ENCODE results near the gene BANP. TPM values are rescaled to one million over a fixed set of nuclear protein-coding genes. Genes with fewer than 3 reads are reported as not detected.

The BANP gene
- total and polyA plus RNA-seq, 2 of the 8 experiments (the other 6 are each of a cell fraction or from before 2014, with no cell fraction given): 25.8 to 39.8 TPM

GRCh38 chr16:87948735-87949070 lies 2.5 kb upstream of the BANP start:
- Histone ChIP-seq H4K20me1 (replicated peaks in 1 of 2; ENCODE audit: control insufficient read depth in 1 of 2, insufficient read depth in 2 of 2, low read length in 2 of 2) (no peaks in the 10 kb centered on the region), H3K9me3 (ENCODE audit: insufficient read depth in 2 of 2, low read depth in 1 of 2, low read length in 1 of 2) (no peaks in the 10 kb centered on the region), H3K4ac (replicated peaks; ENCODE audit: insufficient read length, low read depth, low read length) (no peak overlapping the region), H3K4me3 (ENCODE audit: extremely low read depth in 1 of 4, insufficient read depth in 2 of 4, low read depth in 3 of 4, low read length in 4 of 4) (no peak overlapping the region), H3K56ac (replicated peaks; ENCODE audit: insufficient read length, low read depth, low read length) (no peak overlapping the region), H3K27me3 (replicated peaks in 1 of 4; ENCODE audit: control insufficient read depth in 3 of 4, extremely low read depth in 1 of 4, insufficient read depth in 3 of 4, low read length in 3 of 4) (no peaks in the 10 kb centered on the region), H3K36me3 (ENCODE audit: control insufficient read depth in 2 of 4, insufficient read depth in 4 of 4, low read length in 3 of 4) (peaks cover 0 to 5% (median 0%) of the 10 kb centered on the region in 4 experiments; a peak in 2 of 8 replicates), H3K79me2 (ENCODE audit: control insufficient read depth in 1 of 2, insufficient read depth in 2 of 2, low read length in 2 of 2) (peaks cover 7 to 20% of the 10 kb centered on the region in 2 experiments), H2BK12ac (ENCODE audit: low read depth, low read length) (no peak overlapping the region), H2BK20ac (ENCODE audit: low read length) (no peak overlapping the region), H2AK5ac (ENCODE audit: low read depth, low read length) (no peak overlapping the region), H3K4me1 (replicated peaks in 1 of 4; ENCODE audit: control insufficient read depth in 3 of 4, insufficient read depth in 4 of 4, low read length in 3 of 4) (peaks cover 6 to 20% (median 11%) of the 10 kb centered on the region in 4 experiments), H4K5ac (ENCODE audit: insufficient read length, low read depth, low read length) (no peak overlapping the region), H3K27ac (ENCODE audit: low read depth, low read length) (no peak overlapping the region), H3K18ac (ENCODE audit: extremely low read depth, low read length) (no peak overlapping the region), H3K14ac (ENCODE audit: insufficient read length) (no peak overlapping the region), H3K23ac (ENCODE audit: insufficient read length) (no peak overlapping the region), H3K23me2 (ENCODE audit: low read depth, low read length) (peaks cover 9% of the 10 kb centered on the region), H4K91ac (replicated peaks; ENCODE audit: insufficient read length, low read length) (no peak overlapping the region), H3K79me1 (ENCODE audit: low read depth, low read length) (peaks cover 7% of the 10 kb centered on the region; the same call in 1 of the 2 replicates), H2BK15ac (ENCODE audit: low read length) (0 out of 2 replicates have a peak overlapping the region, but pooled peaks have one; percentile 36), H2AFZ (ENCODE audit: low read length) (no peak overlapping the region), H3K4me2 (ENCODE audit: insufficient read depth in 1 of 2, low read depth in 2 of 2, low read length in 2 of 2) (no peak overlapping the region), H3K9ac (replicated peaks in 1 of 4; ENCODE audit: extremely low read depth in 1 of 4, low read depth in 3 of 4, low read length in 3 of 4) (no peak overlapping the region), H2BK120ac (replicated peaks; ENCODE audit: low read depth, low read length) (no peak overlapping the region), H2BK5ac (ENCODE audit: low read depth, low read length) (0 out of 2 replicates have a peak overlapping the region, but pooled peaks have one; percentile 2), H4K8ac (ENCODE audit: extremely low read depth, insufficient read depth, low read length) (no peak overlapping the region)
- 89% methylated on average over 5 of the region's 5 CpGs; no CpG with 5 or more reads in 1 of the 2 experiments for WGBS, 2 experiments (ENCODE audit: extremely low coverage in 1 of 2, insufficient coverage in 1 of 2, insufficient read length in 1 of 2, insufficient replicate concordance in 2 of 2, low coverage in 1 of 2, low lambda C conversion rate in 2 of 2, missing lambda C conversion rate in 1 of 2)
- POLR2A ChIA-PET (ENCODE audit: partially characterized antibody): interaction anchor here (0.6 to 1.5 kb wide), 5 partner anchors 9 to 167 kb away, joined by 3 to 5 read pairs (median 3); no protein-coding TSS in a partner anchor
- CTCF ChIA-PET (ENCODE audit: partially characterized antibody): interaction anchor here (0.6 to 1.5 kb wide), 10 partner anchors 9 to 1341 kb away, joined by 3 to 5 read pairs (median 3); no protein-coding TSS in a partner anchor
- FAIRE-seq: no peak
- no peak for DNase-seq (ENCODE audit: low read depth in 1 of 2, low spot score in 2 of 2)
- TF ChIP-seq JUND (IDR thresholded peaks at IDR 0.05; ENCODE audit: low read length): no peak
- TF ChIP-seq TCF12 (IDR thresholded peaks at IDR 0.05; ENCODE audit: low read depth, low read length): no peak
